Neural progenitor cell (in vitro differentiated cells): ENCODE data around the gene EDAR. TPM values are rescaled to one million over a fixed set of nuclear protein-coding genes. Genes with fewer than 3 reads are reported as not detected.

Experiments used
- DNase-seq: peaks from one replicate; pipeline ENCODE4 v3.0.0-alpha.2; 2016; ENCODE audit warnings: low spot score
- H2AFZ ChIP-seq: fragments of 200-600 bp; sonication (generic); replicated peaks from 2 replicates; pipeline ENCODE4 v1.6.1; 2016; ENCODE audit warnings: antibody characterized with exemption
- H3F3A ChIP-seq: fragments of 200-600 bp; sonication (generic); 2 replicates; pipeline ENCODE4 v1.6.1; 2016; ENCODE audit warnings: antibody characterized with exemption, low read depth
- H3K27ac ChIP-seq: fragments of 200-600 bp; sonication (generic); 2 replicates; pipeline ENCODE4 v1.5.1; 2016; ENCODE audit warnings: mild to moderate bottlenecking
- H3K27me3 ChIP-seq: fragments of 200-600 bp; sonication (generic); 2 replicates; pipeline ENCODE4 v1.6.1; 2016; ENCODE audit warnings: mild to moderate bottlenecking, moderate library complexity
- H3K36me3 ChIP-seq: fragments of 200-600 bp; sonication (generic); 2 replicates; pipeline ENCODE4 v1.5.1; 2016
- H3K4me1 ChIP-seq: fragments of 200-600 bp; sonication (generic); 2 replicates; pipeline ENCODE4 v1.6.1; 2016; ENCODE audit warnings: mixed run types
- H3K4me2 ChIP-seq: fragments of 200-600 bp; sonication (generic); 2 replicates; pipeline ENCODE4 v1.6.1; 2016
- H3K4me3 ChIP-seq: fragments of 200-600 bp; sonication (generic); 2 replicates; pipeline ENCODE4 v1.5.1; 2016
- H3K79me2 ChIP-seq: fragments of 200-600 bp; sonication (generic); 2 replicates; pipeline ENCODE4 v1.6.1; 2016; ENCODE audit warnings: low read depth
- H3K9ac ChIP-seq: fragments of 200-600 bp; sonication (generic); 2 replicates; pipeline ENCODE4 v1.6.1; 2016
- H3K9me3 ChIP-seq: fragments of 200-600 bp; sonication (generic); 2 replicates; pipeline ENCODE4 v1.5.1; 2016; ENCODE audit warnings: low read depth
- H4K20me1 ChIP-seq: fragments of 200-600 bp; sonication (generic); 2 replicates; pipeline ENCODE4 v1.6.1; 2016; ENCODE audit warnings: low read depth
- H3K27ac Mint-ChIP-seq: 3 replicates; pipeline ENCODE4 v1.8.0; 2021; ENCODE audit warnings: mixed read lengths
- H3K27me3 Mint-ChIP-seq: 2 replicates; pipeline ENCODE4 v1.8.0; 2022; ENCODE audit warnings: low read depth, mild to moderate bottlenecking, inconsistent platforms, moderate library complexity, mixed read lengths; ENCODE audit not compliant: insufficient read depth
- H3K36me3 Mint-ChIP-seq: 3 replicates; pipeline ENCODE4 v1.8.0; 2021; ENCODE audit warnings: mixed read lengths
- H3K4me1 Mint-ChIP-seq: 3 replicates; pipeline ENCODE4 v1.8.0; 2021; ENCODE audit warnings: mixed read lengths
- H3K4me3 Mint-ChIP-seq: 3 replicates; pipeline ENCODE4 v1.8.0; 2021; ENCODE audit warnings: mild to moderate bottlenecking, moderate library complexity, mixed read lengths
- H3K9me3 Mint-ChIP-seq: 3 replicates; pipeline ENCODE4 v1.8.0; 2020; ENCODE audit warnings: mixed read lengths
- EZH2 ChIP-seq: fragments of 200-600 bp; sonication (generic); IDR thresholded peaks from 2 replicates; pipeline ENCODE4 v1.6.1; 2017; ENCODE audit warnings: antibody characterized with exemption, mild to moderate bottlenecking, moderate library complexity
- EZH2phosphoT487 ChIP-seq: fragments of 200-600 bp; sonication (generic); IDR thresholded peaks from 2 replicates; pipeline ENCODE4 v1.6.1; 2017; ENCODE audit warnings: antibody characterized with exemption
- total RNA-seq: library from RNA; depleted of rRNA; stranded (reverse); fragments of >200 nt; gene quantifications from 2 replicates; pipeline ENCODE4 v1.2.3, GENCODE V29; 2015; ENCODE audit warnings: low replicate concordance
- TF ChIP-seq, protein P1 (sequence below): fragments of 200-600 bp; sonication (generic); IDR thresholded peaks from 2 replicates; pipeline ENCODE4 v1.5.1; 2017; ENCODE audit warnings: antibody characterized with exemption, mild to moderate bottlenecking

Gene EDAR
- total RNA-seq, 1 donor from 2014 or later: not detected

DNA sequence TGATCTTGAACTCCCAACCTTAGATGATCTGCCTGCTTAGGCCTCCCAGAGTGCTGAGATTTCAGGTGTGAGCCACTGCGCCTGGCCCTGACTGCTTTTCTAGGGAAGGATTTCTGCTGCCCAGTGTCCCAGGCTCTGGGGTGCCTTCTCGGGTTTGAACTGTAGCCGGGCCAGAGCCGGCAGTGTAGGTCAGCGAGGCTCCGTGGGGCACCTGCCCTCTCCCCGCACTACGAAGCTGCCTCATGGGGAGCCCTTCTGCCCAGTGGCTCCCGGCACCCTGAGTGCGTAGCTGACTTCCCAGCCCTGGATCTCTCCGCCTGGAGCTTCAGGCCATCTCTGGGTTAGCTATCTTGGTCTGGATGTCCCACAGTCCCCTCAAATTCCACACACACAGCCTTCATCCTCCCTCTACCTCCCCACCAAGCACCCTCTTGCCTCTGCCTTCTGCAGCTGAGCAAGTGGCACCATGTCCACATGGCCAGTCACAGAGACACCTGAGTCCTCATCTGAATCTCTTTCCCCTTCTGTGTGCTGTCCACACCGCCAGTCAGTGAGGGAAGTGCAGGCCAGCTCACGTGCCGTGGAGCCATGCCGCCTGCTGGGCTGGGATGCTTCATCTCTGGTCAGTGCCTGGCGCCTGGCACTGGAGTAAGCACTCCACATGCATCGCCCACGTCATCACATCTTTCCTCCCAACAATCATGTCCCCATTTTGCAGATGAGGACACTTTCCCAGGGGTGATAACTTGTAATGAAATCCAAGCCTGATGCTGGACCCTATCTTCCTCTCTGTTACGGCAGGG is 69.2 kb downstream of the EDAR start:
- no peaks in the 10 kb centered on the region for H3K79me2 ChIP-seq
- peaks cover 37% of the 10 kb centered on the region for H3K4me1 ChIP-seq
- no peak overlapping the region for H3K4me3 ChIP-seq
- no peak overlapping the region for H2AFZ ChIP-seq
- no peaks in the 10 kb centered on the region for H3K36me3 ChIP-seq
- TF ChIP-seq, protein P1, sequence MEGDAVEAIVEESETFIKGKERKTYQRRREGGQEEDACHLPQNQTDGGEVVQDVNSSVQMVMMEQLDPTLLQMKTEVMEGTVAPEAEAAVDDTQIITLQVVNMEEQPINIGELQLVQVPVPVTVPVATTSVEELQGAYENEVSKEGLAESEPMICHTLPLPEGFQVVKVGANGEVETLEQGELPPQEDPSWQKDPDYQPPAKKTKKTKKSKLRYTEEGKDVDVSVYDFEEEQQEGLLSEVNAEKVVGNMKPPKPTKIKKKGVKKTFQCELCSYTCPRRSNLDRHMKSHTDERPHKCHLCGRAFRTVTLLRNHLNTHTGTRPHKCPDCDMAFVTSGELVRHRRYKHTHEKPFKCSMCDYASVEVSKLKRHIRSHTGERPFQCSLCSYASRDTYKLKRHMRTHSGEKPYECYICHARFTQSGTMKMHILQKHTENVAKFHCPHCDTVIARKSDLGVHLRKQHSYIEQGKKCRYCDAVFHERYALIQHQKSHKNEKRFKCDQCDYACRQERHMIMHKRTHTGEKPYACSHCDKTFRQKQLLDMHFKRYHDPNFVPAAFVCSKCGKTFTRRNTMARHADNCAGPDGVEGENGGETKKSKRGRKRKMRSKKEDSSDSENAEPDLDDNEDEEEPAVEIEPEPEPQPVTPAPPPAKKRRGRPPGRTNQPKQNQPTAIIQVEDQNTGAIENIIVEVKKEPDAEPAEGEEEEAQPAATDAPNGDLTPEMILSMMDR: no peak
- TF ChIP-seq EZH2phosphoT487 (no peak), EZH2 (no peak)
- Mint-ChIP-seq H3K9me3 (no peaks in the 10 kb centered on the region), H3K27me3 (peaks cover 19% of the 10 kb centered on the region), H3K4me3 (no peak overlapping the region), H3K36me3 (no peaks in the 10 kb centered on the region), H3K27ac (peak overlapping the region; percentile 64), H3K4me1 (peaks cover 65% of the 10 kb centered on the region)
- H3K9ac ChIP-seq: no peak overlapping the region
- H4K20me1 ChIP-seq: peaks cover 7% of the 10 kb centered on the region
- H3K9me3 ChIP-seq: no peaks in the 10 kb centered on the region
- no peak for DNase-seq
- no peaks in the 10 kb centered on the region for H3K27me3 ChIP-seq
- no peak overlapping the region for H3K27ac ChIP-seq
- H3K4me2 ChIP-seq: no peak overlapping the region
- peaks cover 5% of the 10 kb centered on the region for H3F3A ChIP-seq

DNA sequence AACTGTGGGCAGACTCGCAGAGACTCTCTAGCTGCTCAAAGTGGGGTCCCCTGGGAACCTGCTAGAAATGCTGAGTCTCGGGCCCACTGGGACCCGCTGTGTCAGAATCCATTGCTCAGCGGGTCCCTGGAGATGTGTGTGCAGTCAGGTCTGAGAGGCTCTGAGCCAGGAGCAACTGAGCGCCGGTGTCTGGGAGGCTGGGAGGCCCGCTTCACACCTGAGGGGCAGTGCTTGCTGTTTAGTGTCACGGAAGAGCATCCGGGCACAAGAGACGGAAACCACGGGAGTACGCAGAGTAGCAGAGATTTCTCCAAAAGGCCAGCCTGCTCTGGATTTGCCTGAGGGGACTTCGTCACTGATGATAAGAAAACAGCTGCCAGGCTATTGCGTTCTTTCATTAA is 70.1 kb downstream of the EDAR start:
- Mint-ChIP-seq H3K36me3 (no peaks in the 10 kb centered on the region), H3K4me3 (no peak overlapping the region), H3K27ac (peak overlapping the region; percentile 60), H3K4me1 (peaks cover 59% of the 10 kb centered on the region), H3K9me3 (no peaks in the 10 kb centered on the region), H3K27me3 (peaks cover 14% of the 10 kb centered on the region)
- no peaks in the 10 kb centered on the region for H3K9me3 ChIP-seq
- TF ChIP-seq, protein P1: no peak
- H3K4me3 ChIP-seq: no peak overlapping the region
- H3K27ac ChIP-seq: no peak overlapping the region
- no peaks in the 10 kb centered on the region for H3K79me2 ChIP-seq
- H2AFZ ChIP-seq: no peak overlapping the region
- H3K9ac ChIP-seq: no peak overlapping the region
- peaks cover 5% of the 10 kb centered on the region for H3F3A ChIP-seq
- no peak for DNase-seq
- no peaks in the 10 kb centered on the region for H3K27me3 ChIP-seq
- peaks cover 37% of the 10 kb centered on the region for H3K4me1 ChIP-seq
- peak overlapping the region; percentile 39 for H3K4me2 ChIP-seq
- no peaks in the 10 kb centered on the region for H3K36me3 ChIP-seq
- peaks cover 7% of the 10 kb centered on the region for H4K20me1 ChIP-seq

GRCh38 chr2:108918156-108918874 is 70.7 kb downstream of the EDAR start:
- peaks cover 5% of the 10 kb centered on the region for H3F3A ChIP-seq
- H2AFZ ChIP-seq: no peak overlapping the region
- H3K36me3 ChIP-seq: no peaks in the 10 kb centered on the region
- Mint-ChIP-seq H3K27ac (peak overlapping the region; percentile 60), H3K27me3 (peaks cover 12% of the 10 kb centered on the region), H3K9me3 (no peaks in the 10 kb centered on the region), H3K36me3 (no peaks in the 10 kb centered on the region), H3K4me3 (no peak overlapping the region), H3K4me1 (peaks cover 55% of the 10 kb centered on the region)
- no peak overlapping the region for H3K9ac ChIP-seq
- TF ChIP-seq EZH2phosphoT487: no peak
- no peak overlapping the region for H3K27ac ChIP-seq
- H4K20me1 ChIP-seq: peaks cover 7% of the 10 kb centered on the region
- H3K27me3 ChIP-seq: no peaks in the 10 kb centered on the region
- H3K79me2 ChIP-seq: no peaks in the 10 kb centered on the region
- peaks cover 37% of the 10 kb centered on the region for H3K4me1 ChIP-seq
- H3K9me3 ChIP-seq: no peaks in the 10 kb centered on the region
- DNase-seq: peak; percentile 70
- peak overlapping the region; percentile 39 for H3K4me2 ChIP-seq
- no peak overlapping the region for H3K4me3 ChIP-seq

DNA sequence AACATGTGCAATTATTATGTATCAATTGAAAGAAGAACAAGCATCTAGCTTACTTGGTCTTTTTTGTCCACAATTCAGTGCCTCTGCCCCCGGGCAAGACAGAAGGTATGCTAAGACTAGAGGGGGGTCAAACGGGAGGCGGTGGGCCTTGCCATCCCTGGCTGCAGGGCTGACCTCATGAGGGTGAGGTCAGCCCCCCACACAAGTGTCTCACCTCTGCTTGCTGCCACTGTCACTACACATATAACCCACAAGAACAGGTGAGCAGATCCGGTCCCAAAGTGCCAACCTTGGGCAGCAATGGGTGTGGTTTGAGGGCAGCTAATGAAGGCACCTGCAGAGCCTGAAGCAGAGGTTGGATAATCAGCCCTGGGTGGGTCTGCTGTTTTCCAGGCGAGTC is 71.5 kb downstream of the EDAR start:
- H3K4me3 ChIP-seq: no peak overlapping the region
- no peak overlapping the region for H3K27ac ChIP-seq
- Mint-ChIP-seq H3K27ac (peak overlapping the region; percentile 92), H3K36me3 (peaks cover under 1% of the 10 kb centered on the region), H3K4me1 (peaks cover 48% of the 10 kb centered on the region), H3K27me3 (peaks cover 11% of the 10 kb centered on the region), H3K9me3 (peaks cover under 1% of the 10 kb centered on the region), H3K4me3 (peak overlapping the region; percentile 63)
- H3F3A ChIP-seq: peaks cover 5% of the 10 kb centered on the region
- H3K4me1 ChIP-seq: peaks cover 37% of the 10 kb centered on the region
- H2AFZ ChIP-seq: no peak overlapping the region
- H3K9me3 ChIP-seq: no peaks in the 10 kb centered on the region
- H3K4me2 ChIP-seq: peak overlapping the region; percentile 42
- H3K27me3 ChIP-seq: no peaks in the 10 kb centered on the region
- no peak overlapping the region for H3K9ac ChIP-seq
- DNase-seq: no peak
- no peaks in the 10 kb centered on the region for H3K79me2 ChIP-seq
- TF ChIP-seq EZH2phosphoT487: no peak
- TF ChIP-seq EZH2: no peak
- TF ChIP-seq, protein P1: no peak
- H4K20me1 ChIP-seq: peaks cover 7% of the 10 kb centered on the region
- H3K36me3 ChIP-seq: no peaks in the 10 kb centered on the region
